Transverse colon (tissue), 4 donors: ENCODE measurements around the gene FASN.

Experiments used
- CTCF ChIP-seq, 5 experiments: fragments of 200-600 bp in 3 of 5; fragments of 450-650 bp in 2 of 5; sonication (generic) in 3 of 5; IDR thresholded peaks; 1 replicate in 2 of 5; 2 replicates in 3 of 5; pipeline ENCODE4 v1.5.1; 2016 to 2017; ENCODE audit warnings: antibody characterized with exemption in 5 of 5, inconsistent platforms in 3 of 5, mild to moderate bottlenecking in 2 of 5, moderate library complexity in 1 of 5
- EP300 ChIP-seq: sonication (generic); formaldehyde crosslinking; IDR thresholded peaks from one replicate; pipeline ENCODE4 v1.6.1; 2017; ENCODE audit warnings: antibody characterized with exemption, low read depth
- POLR2A ChIP-seq: fragments of 450-650 bp; IDR thresholded peaks from one replicate; pipeline ENCODE4 v1.6.1; 2016; ENCODE audit warnings: antibody characterized with exemption, mild to moderate bottlenecking, moderate library complexity
- POLR2AphosphoS5 ChIP-seq, 3 donors: sonication (generic); formaldehyde crosslinking; IDR thresholded peaks; one replicate each; pipeline ENCODE4 v1.6.1; 2016; ENCODE audit warnings: antibody characterized with exemption in 3 of 3

GRCh38 chr17:82078433-82078832 lies 19.6 kb downstream of the FASN start:
- TF ChIP-seq CTCF (IDR thresholded peaks at IDR 0.05) (no peak), EP300 (no peak), POLR2A (no peak), POLR2AphosphoS5 (IDR thresholded peaks at IDR 0.05) (no peak)
